ENCODE results near the gene UBA3.

- TF ChIP-seq POLR2AphosphoS5 (IDR thresholded peaks at IDR 0.05), result no peak
- no peak for TF ChIP-seq POLR2A (IDR thresholded peaks at IDR 0.05)
- no peak for TF ChIP-seq EP300 (IDR thresholded peaks at IDR 0.05)
- no peak for TF ChIP-seq CTCF (IDR thresholded peaks at IDR 0.05)
These were observed 21.3 kb downstream of the UBA3 start for GRCh38 chr3:69058947-69059224.

Data from stomach (tissue), 4 donors.